HFFc6 (cell line): ENCODE results near the gene SRSF3. TPM values are rescaled to one million over a fixed set of nuclear protein-coding genes. Genes with fewer than 3 reads are reported as not detected.
"Not testable (repeated sequence)": the region's sequence is repeated elsewhere in the genome, so short reads cannot be mapped to it uniquely, and the experiment has no call there.

Source experiments
- DNase-seq: peaks from one replicate; pipeline ENCODE4 v3.0.0-alpha.2; 2018
- H3K27ac Mint-ChIP-seq: 2 replicates; pipeline ENCODE4 v1.8.0; 2020; ENCODE audit warnings: mild to moderate bottlenecking, mixed read lengths
- H3K27me3 Mint-ChIP-seq: 2 replicates; pipeline ENCODE4 v1.8.0; 2021; ENCODE audit warnings: mild to moderate bottlenecking, moderate library complexity, mixed read lengths; ENCODE audit not compliant: insufficient read depth
- H3K36me3 Mint-ChIP-seq: 2 replicates; pipeline ENCODE4 v1.8.0; 2021; ENCODE audit warnings: low read depth, mixed read lengths
- H3K4me1 Mint-ChIP-seq: 2 replicates; pipeline ENCODE4 v1.8.0; 2020; ENCODE audit warnings: low read depth, mixed read lengths
- H3K4me3 Mint-ChIP-seq: 2 replicates; pipeline ENCODE4 v1.8.0; 2020; ENCODE audit warnings: mild to moderate bottlenecking, moderate library complexity, mixed read lengths
- H3K9me3 Mint-ChIP-seq: 2 replicates; pipeline ENCODE4 v1.8.0; 2020; ENCODE audit warnings: mild to moderate bottlenecking, mixed read lengths
- CTCF ChIP-seq: fragments of 200-600 bp; sonication (generic); IDR thresholded peaks from 2 replicates; pipeline ENCODE4 v1.5.0; 2021; ENCODE audit warnings: antibody characterized with exemption, mild to moderate bottlenecking
- total RNA-seq, 6 experiments: library from RNA; stranded (reverse); fragmentation: NEBNext Ultra II Directional; extraction: Animal tissue kit (Norgen Biotek cat#: 25700); gene quantifications; 2 replicates in 1 of 6; 3 replicates in 5 of 6; pipeline ENCODE4 v1.2.3, GENCODE V29; 2021

SRSF3 gene
- total RNA-seq, 6 experiments from 2014 or later, result 257 to 368 (median 330) TPM

- Mint-ChIP-seq H3K4me1 (peaks cover 57% of the 10 kb centered on the region), H3K9me3 (no peaks in the 10 kb centered on the region), H3K4me3 (no peak overlapping the region; the same call in 1 of the 2 replicates), H3K36me3 (peaks cover 65% of the 10 kb centered on the region), H3K27me3 (peaks cover 19% of the 10 kb centered on the region), H3K27ac (peak overlapping the region; percentile 73)
- no peak for DNase-seq
- no peak for TF ChIP-seq CTCF
Measured at GRCh38 chr6:36607683-36608386, 13.7 kb downstream of the SRSF3 start.

GRCh38 chr6:36608788-36609563 is 14.8 kb downstream of the SRSF3 start:
- Mint-ChIP-seq H3K9me3 (no peaks in the 10 kb centered on the region), H3K4me3 (no peak overlapping the region), H3K4me1 (peaks cover 48% of the 10 kb centered on the region), H3K27ac (peak overlapping the region; percentile 73), H3K36me3 (peaks cover 64% of the 10 kb centered on the region), H3K27me3 (peaks cover 19% of the 10 kb centered on the region)
- no peak for DNase-seq
- no peak for TF ChIP-seq CTCF

GRCh38 chr6:36609582-36609981 is 15.4 kb downstream of the SRSF3 start:
- H3K27ac Mint-ChIP-seq, result peak overlapping the region; percentile 9; the same call in 1 of the 2 replicates
- DNase-seq, result no peak
- H3K4me3 Mint-ChIP-seq, result no peak overlapping the region
- peaks cover 58% of the 10 kb centered on the region for H3K36me3 Mint-ChIP-seq
- no peaks in the 10 kb centered on the region for H3K9me3 Mint-ChIP-seq
- H3K4me1 Mint-ChIP-seq, result peaks cover 41% of the 10 kb centered on the region
- H3K27me3 Mint-ChIP-seq, result peaks cover 19% of the 10 kb centered on the region
- no peak for TF ChIP-seq CTCF

- Mint-ChIP-seq H3K36me3 (peaks cover 51% of the 10 kb centered on the region), H3K27me3 (peaks cover 19% of the 10 kb centered on the region), H3K4me1 (peaks cover 38% of the 10 kb centered on the region), H3K9me3 (no peaks in the 10 kb centered on the region), H3K27ac (peak overlapping the region; percentile 57), H3K4me3 (no peak overlapping the region)
- peak; percentile 57 for DNase-seq
- no peak for TF ChIP-seq CTCF
Measured at GRCh38 chr6:36610041-36610955, 16.1 kb downstream of the SRSF3 start.

GRCh38 chr6:36610956-36611336 is 16.8 kb downstream of the SRSF3 start:
- H3K27me3 Mint-ChIP-seq, result peaks cover 19% of the 10 kb centered on the region
- no peak for TF ChIP-seq CTCF
- peaks cover 34% of the 10 kb centered on the region for H3K4me1 Mint-ChIP-seq
- DNase-seq, result no peak
- H3K9me3 Mint-ChIP-seq, result no peaks in the 10 kb centered on the region
- H3K36me3 Mint-ChIP-seq, result peaks cover 45% of the 10 kb centered on the region
- no peak overlapping the region for H3K4me3 Mint-ChIP-seq
- peak overlapping the region; percentile 57 for H3K27ac Mint-ChIP-seq

- peak overlapping the region; percentile 16 for H3K27ac Mint-ChIP-seq
- peaks cover 39% of the 10 kb centered on the region for H3K36me3 Mint-ChIP-seq
- DNase-seq, H3K4me3 Mint-ChIP-seq, H3K9me3 Mint-ChIP-seq: not testable (repeated sequence)
- peaks cover 19% of the 10 kb centered on the region for H3K27me3 Mint-ChIP-seq
- peaks cover 36% of the 10 kb centered on the region for H3K4me1 Mint-ChIP-seq
Measured at GRCh38 chr6:36611679-36612078, 17.5 kb downstream of the SRSF3 start.
